Esophagus muscularis mucosa (tissue), 3 donors: ENCODE results near the gene ASTN2.

ENCODE experiments used
- CTCF ChIP-seq, 3 experiments: fragments of 200-600 bp in 2 of 3; fragments of 450-650 bp in 1 of 3; sonication (generic) in 2 of 3; IDR thresholded peaks; one replicate each; pipeline ENCODE4 v1.5.1; 2017 to 2019; ENCODE audit warnings: antibody characterized with exemption in 3 of 3, mild to moderate bottlenecking in 2 of 3, moderate library complexity in 1 of 3
- EP300 ChIP-seq: sonication (generic); formaldehyde crosslinking; IDR thresholded peaks from one replicate; pipeline ENCODE4 v1.6.1; 2017; ENCODE audit warnings: antibody characterized with exemption

- no peak for TF ChIP-seq CTCF (IDR thresholded peaks at IDR 0.05)
- no peak for TF ChIP-seq EP300
These were observed 964.3 kb downstream of the ASTN2 start for GRCh38 chr9:116450378-116451139.
